ENCODE measurements around the gene WAPL.

GRCh38 chr10:86415583-86415982 is 106.0 kb downstream of the WAPL start:
- TF ChIP-seq TCF7L2 (IDR thresholded peaks at IDR 0.05; ENCODE audit: low read depth, low read length) (no peak), POLR2A (IDR thresholded peaks at IDR 0.05; ENCODE audit: insufficient read depth in 1 of 2, low read depth in 2 of 2, low read length in 2 of 2) (no peak), CTCF (CRISPR knock-in tag; IDR thresholded peaks at IDR 0.05) (no peak), KLF16 (CRISPR knock-in tag; IDR thresholded peaks at IDR 0.05) (no peak), MXD1 (CRISPR knock-in tag; IDR thresholded peaks at IDR 0.05) (no peak), ZNF609 (CRISPR knock-in tag; IDR thresholded peaks at IDR 0.05; ENCODE audit: borderline replicate concordance) (no peak), HNRNPLL (IDR thresholded peaks at IDR 0.05; ENCODE audit: low read depth, low read length, poor library complexity, severe bottlenecking) (no peak), ZNF484 (CRISPR knock-in tag; IDR thresholded peaks at IDR 0.05; ENCODE audit: borderline replicate concordance, low read depth) (no peak)
